WTC11 (cell line): Measurements from ENCODE around the gene MMP24. TPM values are rescaled to one million over a fixed set of nuclear protein-coding genes. Genes with fewer than 3 reads are reported as not detected.

Experiments used
- ARID4B ChIP-seq: sonication (generic); formaldehyde crosslinking; IDR thresholded peaks from 2 replicates; pipeline ENCODE4 v1.8.0; 2023; ENCODE audit warnings: missing genetic modification reagents, mild to moderate bottlenecking, borderline replicate concordance
- ATF2 ChIP-seq: sonication (generic); formaldehyde crosslinking; IDR thresholded peaks from 2 replicates; pipeline ENCODE4 v1.8.1; 2022; ENCODE audit warnings: low read depth, missing genetic modification reagents, borderline replicate concordance
- CDX4 ChIP-seq: fragments of 250-450 bp; sonication (Bioruptor Pico); IDR thresholded peaks from 2 replicates; pipeline ENCODE4 v1.9.0; 2021; ENCODE audit warnings: moderate library complexity, mild to moderate bottlenecking, inconsistent platforms, borderline replicate concordance
- ETV6 ChIP-seq: sonication (generic); formaldehyde crosslinking; IDR thresholded peaks from 2 replicates; pipeline ENCODE4 v1.8.1; 2022; ENCODE audit warnings: mild to moderate bottlenecking, missing genetic modification reagents
- FOXP1 ChIP-seq: sonication (generic); formaldehyde crosslinking; IDR thresholded peaks from 2 replicates; pipeline ENCODE4 v1.8.0; 2022; ENCODE audit warnings: missing genetic modification reagents, mild to moderate bottlenecking, moderate library complexity, borderline replicate concordance
- HMGXB4 ChIP-seq: sonication (generic); formaldehyde crosslinking; IDR thresholded peaks from 2 replicates; pipeline ENCODE4 v1.8.1; 2023; ENCODE audit warnings: mild to moderate bottlenecking, moderate library complexity, missing genetic modification reagents
- MAX ChIP-seq: sonication (generic); formaldehyde crosslinking; IDR thresholded peaks from 2 replicates; pipeline ENCODE4 v1.8.0; 2022; ENCODE audit warnings: mild to moderate bottlenecking, missing genetic modification reagents
- MLX ChIP-seq: sonication (generic); formaldehyde crosslinking; IDR thresholded peaks from 2 replicates; pipeline ENCODE4 v1.8.1; 2023; ENCODE audit warnings: mild to moderate bottlenecking, missing genetic modification reagents, moderate library complexity
- PRDM15 ChIP-seq: sonication (generic); formaldehyde crosslinking; IDR thresholded peaks from 2 replicates; pipeline ENCODE4 v1.8.0; 2022; ENCODE audit warnings: missing genetic modification reagents
- SP1 ChIP-seq: sonication (generic); formaldehyde crosslinking; conservative IDR thresholded peaks from 2 replicates; pipeline ENCODE4 v1.8.1; 2022; ENCODE audit warnings: missing genetic modification reagents
- TEAD1 ChIP-seq: sonication (generic); formaldehyde crosslinking; IDR thresholded peaks from 2 replicates; pipeline ENCODE4 v1.8.0; 2022; ENCODE audit warnings: mild to moderate bottlenecking, missing genetic modification reagents
- TP53 ChIP-seq: sonication (generic); formaldehyde crosslinking; IDR thresholded peaks from 2 replicates; pipeline ENCODE4 v1.8.1; 2023; ENCODE audit warnings: mild to moderate bottlenecking, missing genetic modification reagents
- USF1 ChIP-seq: sonication (generic); formaldehyde crosslinking; IDR thresholded peaks from 2 replicates; pipeline ENCODE4 v1.8.0; 2022; ENCODE audit warnings: mild to moderate bottlenecking, missing genetic modification reagents
- ZNF219 ChIP-seq: sonication (generic); formaldehyde crosslinking; IDR thresholded peaks from 2 replicates; pipeline ENCODE4 v1.8.0; 2023; ENCODE audit warnings: missing genetic modification reagents, mild to moderate bottlenecking, borderline replicate concordance
- ZNF281 ChIP-seq: sonication (generic); formaldehyde crosslinking; IDR thresholded peaks from 2 replicates; pipeline ENCODE4 v1.8.0; 2023; ENCODE audit warnings: mild to moderate bottlenecking, missing genetic modification reagents
- ZNF396 ChIP-seq: fragments of 250-450 bp; sonication (Bioruptor Pico); IDR thresholded peaks from 2 replicates; pipeline ENCODE4 v1.8.0; 2021; ENCODE audit warnings: mild to moderate bottlenecking, moderate library complexity, borderline replicate concordance
- ZNF512 ChIP-seq: sonication (generic); formaldehyde crosslinking; IDR thresholded peaks from 2 replicates; pipeline ENCODE4 v1.8.1; 2022; ENCODE audit warnings: missing genetic modification reagents, borderline replicate concordance
- total RNA-seq: library from RNA; stranded (reverse); gene quantifications from 3 replicates; pipeline ENCODE4 v1.2.3, GENCODE V29; 2021

The MMP24 gene
- total RNA-seq, 1 experiment from 2014 or later = 16.8 TPM

GRCh38 chr20:35226884-35227681, 593 bp downstream of the MMP24 start (continued):
- TF ChIP-seq ARID4B (CRISPR knock-in tag) = peak; percentile 98
- TF ChIP-seq MLX (CRISPR knock-in tag) = no peak
- TF ChIP-seq HMGXB4 (CRISPR knock-in tag) = no peak
- peak; percentile 88; the same call in 1 of the 2 replicates for TF ChIP-seq MAX (CRISPR knock-in tag)
- TF ChIP-seq ZNF281 (CRISPR knock-in tag) = peak; percentile 41; the same call in 1 of the 2 replicates
- TF ChIP-seq CDX4 (CRISPR knock-in tag) = no peak
- peak; percentile 94 for TF ChIP-seq ETV6 (CRISPR knock-in tag)
- peak; percentile 97 for TF ChIP-seq FOXP1 (CRISPR knock-in tag)
- peak; percentile 83; the same call in 1 of the 2 replicates for TF ChIP-seq TP53
- TF ChIP-seq USF1 (CRISPR knock-in tag) = peak; percentile 75; the same call in 1 of the 2 replicates
- peak; percentile 97 for TF ChIP-seq TEAD1 (CRISPR knock-in tag)
- peak; percentile 73 for TF ChIP-seq SP1 (CRISPR knock-in tag)
- no peak for TF ChIP-seq ZNF396 (CRISPR knock-in tag)
- 0 out of 2 replicates have a peak, but pooled peaks have one; percentile 85 for TF ChIP-seq ZNF219 (CRISPR knock-in tag)
- peak; percentile 54; the same call in 1 of the 2 replicates for TF ChIP-seq ZNF512 (CRISPR knock-in tag)
- TF ChIP-seq ATF2 (CRISPR knock-in tag) = peak; percentile 60; the same call in 1 of the 2 replicates
- no peak for TF ChIP-seq PRDM15 (CRISPR knock-in tag)
